MM.1S (cell line): ENCODE measurements around the gene TNFAIP1.

ENCODE experiments used
- DNase-seq: peaks from one replicate; pipeline ENCODE4 v3.0.0-alpha.2; 2015
- H2AFZ ChIP-seq: fragments of 300-600 bp; sonication (generic); 2 replicates; pipeline ENCODE4 v1.6.0; 2016; ENCODE audit warnings: antibody characterized with exemption, low read length
- H3F3A ChIP-seq: fragments of 300-600 bp; sonication (generic); 2 replicates; pipeline ENCODE4 v1.6.1; 2016; ENCODE audit warnings: mild to moderate bottlenecking, antibody characterized with exemption, low read length, moderate library complexity, mixed read lengths; ENCODE audit not compliant: insufficient read depth
- H3K27ac ChIP-seq: fragments of 300-600 bp; sonication (generic); 2 replicates; pipeline ENCODE4 v1.5.1; 2016; ENCODE audit warnings: mild to moderate bottlenecking, low read length
- H3K27me3 ChIP-seq: fragments of 300-600 bp; sonication (generic); replicated peaks from 2 replicates; pipeline ENCODE4 v1.6.0; 2016; ENCODE audit warnings: low read length; ENCODE audit not compliant: insufficient read depth
- H3K36me3 ChIP-seq: fragments of 300-600 bp; sonication (generic); replicated peaks from 2 replicates; pipeline ENCODE4 v1.6.1; 2016; ENCODE audit warnings: mild to moderate bottlenecking, low read length, mixed read lengths; ENCODE audit not compliant: insufficient read depth
- H3K4me1 ChIP-seq: fragments of 300-600 bp; sonication (generic); 2 replicates; pipeline ENCODE4 v1.6.1; 2016; ENCODE audit warnings: low read length, mixed read lengths
- H3K4me2 ChIP-seq: fragments of 300-600 bp; sonication (generic); 2 replicates; pipeline ENCODE4 v1.6.0; 2016; ENCODE audit warnings: low read depth, low read length
- H3K4me3 ChIP-seq: fragments of 300-600 bp; sonication (generic); 2 replicates; pipeline ENCODE4 v1.5.1; 2016; ENCODE audit warnings: low read length, mixed read lengths
- H3K79me2 ChIP-seq: fragments of 300-600 bp; sonication (generic); 2 replicates; pipeline ENCODE4 v1.6.1; 2016; ENCODE audit warnings: mixed run types, low read length, mixed read lengths
- H3K9ac ChIP-seq: fragments of 300-600 bp; sonication (generic); 2 replicates; pipeline ENCODE4 v1.6.1; 2016; ENCODE audit warnings: low read length, mixed read lengths
- H3K9me2 ChIP-seq: fragments of 300-600 bp; sonication (generic); replicated peaks from 2 replicates; pipeline ENCODE4 v1.6.1; 2016; ENCODE audit warnings: mild to moderate bottlenecking, low read length, mixed read lengths; ENCODE audit not compliant: insufficient read depth
- H3K9me3 ChIP-seq: fragments of 300-600 bp; sonication (generic); replicated peaks from 2 replicates; pipeline ENCODE4 v1.6.1; 2016; ENCODE audit warnings: mild to moderate bottlenecking, low read length, mixed read lengths; ENCODE audit not compliant: insufficient read depth
- H4K20me1 ChIP-seq: fragments of 300-600 bp; sonication (generic); 2 replicates; pipeline ENCODE4 v1.6.1; 2016; ENCODE audit warnings: mild to moderate bottlenecking, low read length, moderate library complexity, mixed read lengths; ENCODE audit not compliant: insufficient read depth
- EZH2 ChIP-seq: fragments of 300-600 bp; sonication (generic); optimal IDR thresholded peaks from 2 replicates; pipeline ENCODE3; 2017; ENCODE audit warnings: low read depth, mild to moderate bottlenecking, antibody characterized with exemption, low read length, mixed read lengths
- EZH2phosphoT487 ChIP-seq: fragments of 300-600 bp; sonication (generic); IDR thresholded peaks from 2 replicates; pipeline ENCODE4 v1.6.1; 2018; ENCODE audit warnings: antibody characterized with exemption, low read length
- TF ChIP-seq, protein P1 (sequence below): fragments of 300-600 bp; sonication (generic); IDR thresholded peaks from 2 replicates; pipeline ENCODE4 v1.5.1; 2016; ENCODE audit warnings: antibody characterized with exemption, low read length, mixed read lengths

Gene TNFAIP1

DNA sequence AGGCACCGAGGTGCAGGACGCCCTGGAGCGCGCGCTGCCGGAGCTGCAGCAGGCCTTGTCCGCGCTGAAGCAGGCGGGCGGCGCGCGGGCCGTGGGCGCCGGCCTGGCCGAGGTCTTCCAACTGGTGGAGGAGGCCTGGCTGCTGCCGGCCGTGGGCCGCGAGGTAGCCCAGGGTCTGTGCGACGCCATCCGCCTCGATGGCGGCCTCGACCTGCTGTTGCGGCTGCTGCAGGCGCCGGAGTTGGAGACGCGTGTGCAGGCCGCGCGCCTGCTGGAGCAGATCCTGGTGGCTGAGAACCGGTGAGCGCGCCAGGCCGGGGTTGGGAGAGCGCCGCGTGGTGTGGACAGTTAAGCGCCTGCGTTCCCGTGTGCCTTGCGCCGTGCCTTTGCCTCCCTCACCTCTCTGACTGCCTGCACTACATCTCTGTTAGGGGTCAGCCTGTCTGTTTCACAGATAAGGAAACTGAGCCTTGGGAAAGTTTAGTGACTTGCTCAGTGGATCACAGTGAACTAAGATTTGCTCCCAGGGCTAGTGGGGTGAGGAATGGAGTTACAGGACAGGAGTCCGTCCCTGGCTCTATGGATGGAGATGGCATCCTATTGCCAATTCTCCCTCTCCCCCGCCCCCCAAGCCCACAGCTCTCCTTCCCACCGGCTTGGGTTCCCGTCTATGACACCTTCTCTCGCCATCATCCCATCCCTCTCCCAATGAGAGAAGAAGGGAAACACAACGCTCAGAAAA, 36.8 kb downstream of the TNFAIP1 start:
- Histone ChIP-seq H3K4me3 (peak overlapping the region; percentile 85), H3K4me1 (0 out of 2 replicates have a peak, but pooled peaks cover 4% of the 10 kb centered on the region), H3K79me2 (no peaks in the 10 kb centered on the region), H2AFZ (peak overlapping the region; percentile 44), H3K9ac (peak overlapping the region; percentile 45; the same call in 1 of the 2 replicates), H3K4me2 (peak overlapping the region; percentile 95), H3K27me3 (no peaks in the 10 kb centered on the region), H3K9me2 (no peaks in the 10 kb centered on the region), H3K9me3 (no peaks in the 10 kb centered on the region), H3K36me3 (no peaks in the 10 kb centered on the region), H3F3A (peaks cover 15% of the 10 kb centered on the region), H4K20me1 (no peaks in the 10 kb centered on the region), H3K27ac (no peak overlapping the region)
- no peak for DNase-seq
- no peak for TF ChIP-seq EZH2phosphoT487
- no peak for TF ChIP-seq EZH2
- TF ChIP-seq, protein P1, sequence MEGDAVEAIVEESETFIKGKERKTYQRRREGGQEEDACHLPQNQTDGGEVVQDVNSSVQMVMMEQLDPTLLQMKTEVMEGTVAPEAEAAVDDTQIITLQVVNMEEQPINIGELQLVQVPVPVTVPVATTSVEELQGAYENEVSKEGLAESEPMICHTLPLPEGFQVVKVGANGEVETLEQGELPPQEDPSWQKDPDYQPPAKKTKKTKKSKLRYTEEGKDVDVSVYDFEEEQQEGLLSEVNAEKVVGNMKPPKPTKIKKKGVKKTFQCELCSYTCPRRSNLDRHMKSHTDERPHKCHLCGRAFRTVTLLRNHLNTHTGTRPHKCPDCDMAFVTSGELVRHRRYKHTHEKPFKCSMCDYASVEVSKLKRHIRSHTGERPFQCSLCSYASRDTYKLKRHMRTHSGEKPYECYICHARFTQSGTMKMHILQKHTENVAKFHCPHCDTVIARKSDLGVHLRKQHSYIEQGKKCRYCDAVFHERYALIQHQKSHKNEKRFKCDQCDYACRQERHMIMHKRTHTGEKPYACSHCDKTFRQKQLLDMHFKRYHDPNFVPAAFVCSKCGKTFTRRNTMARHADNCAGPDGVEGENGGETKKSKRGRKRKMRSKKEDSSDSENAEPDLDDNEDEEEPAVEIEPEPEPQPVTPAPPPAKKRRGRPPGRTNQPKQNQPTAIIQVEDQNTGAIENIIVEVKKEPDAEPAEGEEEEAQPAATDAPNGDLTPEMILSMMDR: no peak

GRCh38 chr17:28372945-28373274, 37.3 kb downstream of the TNFAIP1 start:
- Histone ChIP-seq H3K4me1 (0 out of 2 replicates have a peak, but pooled peaks cover 4% of the 10 kb centered on the region), H3K4me2 (peak overlapping the region; percentile 95), H3K27ac (no peak overlapping the region), H3K27me3 (no peaks in the 10 kb centered on the region), H3K36me3 (no peaks in the 10 kb centered on the region), H2AFZ (no peak overlapping the region), H3K4me3 (peak overlapping the region; percentile 85; the same call in 1 of the 2 replicates), H3F3A (peaks cover 15% of the 10 kb centered on the region), H3K9me3 (no peaks in the 10 kb centered on the region), H3K9me2 (no peaks in the 10 kb centered on the region), H4K20me1 (no peaks in the 10 kb centered on the region), H3K79me2 (no peaks in the 10 kb centered on the region), H3K9ac (no peak overlapping the region)
- DNase-seq: no peak
- TF ChIP-seq, protein P1: no peak
- no peak for TF ChIP-seq EZH2phosphoT487
- no peak for TF ChIP-seq EZH2

- Histone ChIP-seq H3K9me2 (no peaks in the 10 kb centered on the region), H3K27ac (no peak overlapping the region), H3K4me2 (no peak overlapping the region), H3K79me2 (no peaks in the 10 kb centered on the region), H3K9me3 (no peaks in the 10 kb centered on the region), H3K36me3 (no peaks in the 10 kb centered on the region), H3K9ac (no peak overlapping the region), H3K27me3 (no peaks in the 10 kb centered on the region), H3K4me3 (no peak overlapping the region), H4K20me1 (no peaks in the 10 kb centered on the region), H3K4me1 (no peaks in the 10 kb centered on the region), H3F3A (no peaks in the 10 kb centered on the region), H2AFZ (no peak overlapping the region)
- TF ChIP-seq, protein P1: no peak
- no peak for TF ChIP-seq EZH2phosphoT487
- TF ChIP-seq EZH2: no peak
- no peak for DNase-seq
These were observed 44.5 kb downstream of the TNFAIP1 start for GRCh38 chr17:28379814-28380801.
